GM12878 (cell line): ENCODE measurements around the gene CTBP1. TPM values are rescaled to one million over a fixed set of nuclear protein-coding genes. Genes with fewer than 3 reads are reported as not detected.

Source experiments
- FOS ChIP-seq: IDR thresholded peaks from 3 replicates; pipeline ENCODE4 v1.6.1; 2011; ENCODE audit warnings: borderline replicate concordance; ENCODE audit not compliant: insufficient read length; ENCODE audit errors: extremely low read depth
- JUND ChIP-seq: IDR thresholded peaks from 2 replicates; pipeline ENCODE4 v1.6.1; 2012; ENCODE audit warnings: low read depth, mild to moderate bottlenecking, low read length, improper control_type of control experiment, moderate library complexity
- NFYA ChIP-seq: IDR thresholded peaks from 2 replicates; pipeline ENCODE4 v1.6.1; 2011; ENCODE audit warnings: low read depth, mild to moderate bottlenecking, low read length, improper control_type of control experiment, borderline replicate concordance
- NR2F1 ChIP-seq: fragments of 450-650 bp; conservative IDR thresholded peaks from 2 replicates; pipeline ENCODE4 v1.6.1; 2017; ENCODE audit warnings: mild to moderate bottlenecking
- RUNX3 ChIP-seq: IDR thresholded peaks from 2 replicates; pipeline ENCODE4 v1.6.1; 2012; ENCODE audit warnings: low read length, inconsistent platforms
- SIX5 ChIP-seq: IDR thresholded peaks from 2 replicates; pipeline ENCODE4 v1.6.1; 2011; ENCODE audit warnings: mild to moderate bottlenecking, low read depth, low read length, moderate library complexity; ENCODE audit not compliant: severe bottlenecking
- SMAD1 ChIP-seq: fragments of 450-650 bp; IDR thresholded peaks from 2 replicates; pipeline ENCODE4 v1.6.1; 2018; ENCODE audit warnings: mild to moderate bottlenecking, low read depth; ENCODE audit not compliant: partially characterized antibody
- SPI1 ChIP-seq: IDR thresholded peaks from 2 replicates; pipeline ENCODE4 v1.6.1; 2011; ENCODE audit warnings: low read depth, mild to moderate bottlenecking, low read length, moderate library complexity, borderline replicate concordance; ENCODE audit not compliant: insufficient read depth
- SUPT20H ChIP-seq: IDR thresholded peaks from 2 replicates; pipeline ENCODE4 v1.6.1; 2011; ENCODE audit warnings: low read depth, mild to moderate bottlenecking, low read length, moderate library complexity, borderline replicate concordance; ENCODE audit not compliant: control insufficient read depth
- ZNF217 ChIP-seq: fragments of 450-650 bp; IDR thresholded peaks from 2 replicates; pipeline ENCODE4 v1.6.1; 2017; ENCODE audit warnings: antibody characterized with exemption, mild to moderate bottlenecking
- ZNF384 ChIP-seq: IDR thresholded peaks from 2 replicates; pipeline ENCODE4 v1.6.1; 2012; ENCODE audit warnings: low read depth, mild to moderate bottlenecking, low read length, improper control_type of control experiment, borderline replicate concordance
- polyA plus RNA-seq, 11 experiments: library from polyadenylated mRNA; depleted of rRNA in 4 of 11; unstranded in 6 of 11; stranded (reverse) in 5 of 11; fragments of >200 nt; fragmentation: Nextera tagmentation in 4 of 11; fragmentation: Illumina TruSeq in 1 of 11; extraction: Ambion mirVana in 4 of 11; extraction: Trizol in 1 of 11; gene quantifications; 1 replicate in 1 of 11; 2 replicates in 10 of 11; pipeline versions ENCODE4 v1.2.1 to v1.2.3, GENCODE V29; 2011 to 2016; ENCODE audit warnings: inconsistent platforms in 2 of 11, missing spikeins in 2 of 11, low read depth in 1 of 11
- total RNA-seq, 4 experiments: library from RNA; depleted of rRNA in 3 of 4; stranded (reverse); fragments of >200 nt in 3 of 4; fragmentation: Illumina TruSeq in 1 of 4; extraction: Trizol in 1 of 4; gene quantifications; 2 replicates each; pipeline versions ENCODE4 v1.2.1 to v1.2.3, GENCODE V29; 2013 to 2021
- TF ChIP-seq, protein P1 (sequence below): fragments of 450-650 bp; IDR thresholded peaks from 2 replicates; pipeline ENCODE4 v1.6.1; 2017; ENCODE audit warnings: mild to moderate bottlenecking, low read depth, inconsistent platforms; ENCODE audit not compliant: poor library complexity, severe bottlenecking
- TF ChIP-seq, protein P2 (sequence below): fragments of 450-650 bp; IDR thresholded peaks from 2 replicates; pipeline ENCODE4 v1.6.1; 2018; ENCODE audit warnings: mild to moderate bottlenecking, low read depth, moderate library complexity; ENCODE audit not compliant: partially characterized antibody
- TF ChIP-seq, protein P3 (sequence below): IDR thresholded peaks from 2 replicates; pipeline ENCODE4 v1.6.1; 2011; ENCODE audit warnings: mild to moderate bottlenecking, low read depth, low read length, moderate library complexity; ENCODE audit not compliant: insufficient replicate concordance

The CTBP1 gene
- total and polyA plus RNA-seq, 10 of the 15 experiments (the other 5 are each of a cell fraction or from before 2014, with no cell fraction given), result 7.4 to 182 (median 63.1) TPM

- TF ChIP-seq SIX5 (no peak), ZNF217 (no peak), SUPT20H (no peak), JUND (no peak), SMAD1 (no peak), NR2F1 (peak; percentile 52; the same call in 1 of the 2 replicates), SPI1 (no peak), RUNX3 (peak; percentile 74), NFYA (no peak; the same call in 1 of the 2 replicates), ZNF384 (no peak), FOS (peak; percentile 70)
- TF ChIP-seq, protein P1, sequence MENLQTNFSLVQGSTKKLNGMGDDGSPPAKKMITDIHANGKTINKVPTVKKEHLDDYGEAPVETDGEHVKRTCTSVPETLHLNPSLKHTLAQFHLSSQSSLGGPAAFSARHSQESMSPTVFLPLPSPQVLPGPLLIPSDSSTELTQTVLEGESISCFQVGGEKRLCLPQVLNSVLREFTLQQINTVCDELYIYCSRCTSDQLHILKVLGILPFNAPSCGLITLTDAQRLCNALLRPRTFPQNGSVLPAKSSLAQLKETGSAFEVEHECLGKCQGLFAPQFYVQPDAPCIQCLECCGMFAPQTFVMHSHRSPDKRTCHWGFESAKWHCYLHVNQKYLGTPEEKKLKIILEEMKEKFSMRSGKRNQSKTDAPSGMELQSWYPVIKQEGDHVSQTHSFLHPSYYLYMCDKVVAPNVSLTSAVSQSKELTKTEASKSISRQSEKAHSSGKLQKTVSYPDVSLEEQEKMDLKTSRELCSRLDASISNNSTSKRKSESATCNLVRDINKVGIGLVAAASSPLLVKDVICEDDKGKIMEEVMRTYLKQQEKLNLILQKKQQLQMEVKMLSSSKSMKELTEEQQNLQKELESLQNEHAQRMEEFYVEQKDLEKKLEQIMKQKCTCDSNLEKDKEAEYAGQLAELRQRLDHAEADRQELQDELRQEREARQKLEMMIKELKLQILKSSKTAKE, result no peak
- TF ChIP-seq, protein P2, sequence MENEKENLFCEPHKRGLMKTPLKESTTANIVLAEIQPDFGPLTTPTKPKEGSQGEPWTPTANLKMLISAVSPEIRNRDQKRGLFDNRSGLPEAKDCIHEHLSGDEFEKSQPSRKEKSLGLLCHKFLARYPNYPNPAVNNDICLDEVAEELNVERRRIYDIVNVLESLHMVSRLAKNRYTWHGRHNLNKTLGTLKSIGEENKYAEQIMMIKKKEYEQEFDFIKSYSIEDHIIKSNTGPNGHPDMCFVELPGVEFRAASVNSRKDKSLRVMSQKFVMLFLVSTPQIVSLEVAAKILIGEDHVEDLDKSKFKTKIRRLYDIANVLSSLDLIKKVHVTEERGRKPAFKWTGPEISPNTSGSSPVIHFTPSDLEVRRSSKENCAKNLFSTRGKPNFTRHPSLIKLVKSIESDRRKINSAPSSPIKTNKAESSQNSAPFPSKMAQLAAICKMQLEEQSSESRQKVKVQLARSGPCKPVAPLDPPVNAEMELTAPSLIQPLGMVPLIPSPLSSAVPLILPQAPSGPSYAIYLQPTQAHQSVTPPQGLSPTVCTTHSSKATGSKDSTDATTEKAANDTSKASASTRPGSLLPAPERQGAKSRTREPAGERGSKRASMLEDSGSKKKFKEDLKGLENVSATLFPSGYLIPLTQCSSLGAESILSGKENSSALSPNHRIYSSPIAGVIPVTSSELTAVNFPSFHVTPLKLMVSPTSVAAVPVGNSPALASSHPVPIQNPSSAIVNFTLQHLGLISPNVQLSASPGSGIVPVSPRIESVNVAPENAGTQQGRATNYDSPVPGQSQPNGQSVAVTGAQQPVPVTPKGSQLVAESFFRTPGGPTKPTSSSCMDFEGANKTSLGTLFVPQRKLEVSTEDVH, result no peak
- TF ChIP-seq, protein P3, sequence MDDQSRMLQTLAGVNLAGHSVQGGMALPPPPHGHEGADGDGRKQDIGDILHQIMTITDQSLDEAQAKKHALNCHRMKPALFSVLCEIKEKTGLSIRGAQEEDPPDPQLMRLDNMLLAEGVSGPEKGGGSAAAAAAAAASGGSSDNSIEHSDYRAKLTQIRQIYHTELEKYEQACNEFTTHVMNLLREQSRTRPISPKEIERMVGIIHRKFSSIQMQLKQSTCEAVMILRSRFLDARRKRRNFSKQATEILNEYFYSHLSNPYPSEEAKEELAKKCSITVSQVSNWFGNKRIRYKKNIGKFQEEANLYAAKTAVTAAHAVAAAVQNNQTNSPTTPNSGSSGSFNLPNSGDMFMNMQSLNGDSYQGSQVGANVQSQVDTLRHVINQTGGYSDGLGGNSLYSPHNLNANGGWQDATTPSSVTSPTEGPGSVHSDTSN, result no peak
Observed at GRCh38 chr4:1289207-1290164, 40.6 kb upstream of the CTBP1 start, which contains the start of gene MAEA (continued).
